GM08714 (cell line): ENCODE results near the gene ACSF3.

Experiments
- H3K4me3 ChIP-seq: fragments of 200-500 bp; sonication (Bioruptor generic); 2 replicates; pipeline ENCODE4 v1.5.1; 2014; ENCODE audit warnings: mild to moderate bottlenecking, low read length, inconsistent platforms
- ZNF274 ChIP-seq: IDR thresholded peaks from 2 replicates; pipeline ENCODE4 v1.6.1; 2012; ENCODE audit warnings: mild to moderate bottlenecking, low read depth, low read length

The ACSF3 gene

DNA sequence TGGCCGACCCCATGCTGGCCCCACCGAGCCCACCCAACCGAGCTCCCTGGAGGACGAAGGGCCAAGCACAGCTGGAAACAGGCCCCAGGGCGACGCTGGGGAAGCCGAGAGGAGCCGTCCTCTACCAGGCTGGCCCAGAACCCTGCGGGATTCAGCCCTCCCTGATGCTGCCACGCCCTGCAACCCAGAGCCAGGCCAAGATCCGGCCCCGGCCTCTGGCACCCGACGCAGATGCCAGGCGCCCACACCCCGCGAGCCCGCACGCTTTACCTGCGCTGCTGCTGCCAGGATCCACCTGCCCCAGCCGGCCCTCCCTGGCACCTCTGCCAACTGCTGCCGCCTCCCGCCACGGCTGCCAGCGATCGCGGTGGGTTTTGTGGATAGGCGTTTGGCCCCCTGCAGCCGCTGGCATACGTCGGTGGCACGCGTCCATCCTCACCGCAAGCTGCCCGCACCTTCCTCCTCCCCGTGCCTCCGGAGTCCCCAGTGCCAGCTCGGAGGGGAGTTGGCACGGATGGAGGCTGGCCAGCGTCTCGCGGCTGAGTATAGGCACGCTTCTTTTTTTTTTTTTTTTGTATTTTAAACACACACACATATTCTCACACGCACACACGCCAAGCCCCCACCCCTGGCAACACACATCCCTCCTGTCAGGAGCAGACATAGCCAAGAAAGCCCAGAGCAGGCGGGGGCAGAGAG lies 41.3 kb upstream of the ACSF3 start:
- H3K4me3 ChIP-seq, result no peak overlapping the region
- TF ChIP-seq ZNF274, result no peak

DNA sequence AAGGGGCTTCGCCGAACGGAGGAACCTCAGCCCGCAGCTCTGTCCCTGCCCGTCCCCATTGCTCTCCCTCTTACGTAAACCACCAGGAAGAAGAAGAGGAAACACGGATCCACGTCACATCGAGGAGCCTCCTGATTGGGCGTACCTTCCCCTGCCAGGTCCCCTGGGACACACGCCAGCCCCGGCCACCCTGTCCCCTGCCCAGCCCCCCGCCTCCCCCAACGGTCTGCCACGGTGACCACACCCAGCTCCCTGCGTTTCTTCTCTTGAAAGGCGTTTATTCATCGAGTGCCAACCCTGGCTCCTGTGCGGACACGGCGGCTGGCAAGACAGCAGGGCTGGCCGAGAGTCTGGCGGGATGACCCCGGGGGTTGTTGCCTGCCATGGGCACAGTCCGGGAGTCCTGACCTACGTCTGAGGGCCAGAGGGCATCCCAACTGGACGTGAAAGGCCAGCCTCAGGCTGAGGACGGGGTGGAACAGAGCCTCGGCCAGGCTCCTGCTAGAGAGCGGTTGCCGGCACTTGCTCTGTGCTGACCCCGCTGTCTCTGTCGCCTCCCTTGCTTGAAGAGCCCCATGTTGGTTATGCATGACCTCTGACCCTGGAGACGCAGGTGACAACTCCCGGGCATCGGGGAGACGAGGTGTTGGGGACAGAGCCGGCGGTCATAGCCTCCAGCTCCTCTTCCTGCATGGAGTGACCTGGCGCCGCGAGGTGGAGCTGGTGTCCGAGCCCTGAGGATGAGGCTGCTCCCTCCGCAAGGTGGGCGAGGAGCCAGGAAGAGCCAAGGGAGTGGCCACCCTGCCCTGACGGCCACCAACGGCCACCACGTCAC lies 40.5 kb upstream of the ACSF3 start:
- no peak overlapping the region for H3K4me3 ChIP-seq
- no peak for TF ChIP-seq ZNF274

- H3K4me3 ChIP-seq, result no peak overlapping the region
- no peak for TF ChIP-seq ZNF274
Measured at GRCh38 chr16:89053725-89054029, 40.0 kb upstream of the ACSF3 start.

DNA sequence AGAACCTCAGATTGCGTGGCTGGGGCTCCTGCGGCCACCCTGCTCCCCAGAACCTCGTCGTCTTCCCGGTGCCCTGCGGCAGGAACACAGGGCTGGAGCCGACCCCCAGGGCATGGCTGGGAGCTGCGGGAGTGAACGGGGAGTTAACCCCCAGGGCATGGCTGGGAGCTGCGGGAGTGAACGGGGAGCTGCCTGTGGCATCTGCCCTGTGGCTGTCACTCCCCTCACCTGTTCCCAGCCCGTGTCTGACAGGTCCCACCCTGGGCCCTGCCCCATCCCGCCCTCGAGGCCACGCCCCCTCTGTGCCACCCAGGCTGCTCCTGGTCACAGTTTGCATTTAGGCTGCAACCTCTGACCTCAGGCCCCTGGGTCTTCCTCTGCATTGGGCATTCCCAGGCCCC lies 39.4 kb upstream of the ACSF3 start:
- H3K4me3 ChIP-seq, result no peak overlapping the region
- TF ChIP-seq ZNF274, result no peak

GRCh38 chr16:89054714-89055113 lies 38.9 kb upstream of the ACSF3 start:
- no peak for TF ChIP-seq ZNF274
- no peak overlapping the region for H3K4me3 ChIP-seq

DNA sequence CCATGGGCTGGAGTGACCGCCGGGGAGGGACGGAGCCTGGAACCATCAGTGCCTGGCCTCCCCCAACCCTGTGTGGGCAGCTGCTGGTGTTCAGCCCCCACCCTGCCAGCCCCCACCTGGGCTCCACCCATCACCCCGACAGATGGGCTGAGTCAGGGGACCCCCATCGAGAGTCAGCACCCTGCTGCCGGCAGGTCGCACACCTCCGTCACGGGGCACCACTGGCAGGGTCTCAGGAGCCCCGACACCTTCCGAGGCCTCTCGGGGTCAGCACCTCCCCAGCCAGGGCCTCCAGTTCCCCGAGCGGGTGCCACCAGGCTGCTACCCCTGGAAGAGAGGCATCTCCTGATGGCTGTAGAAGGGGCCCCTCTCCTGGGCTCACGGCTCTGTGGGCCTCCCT lies 38.3 kb upstream of the ACSF3 start:
- H3K4me3 ChIP-seq, result no peak overlapping the region
- no peak for TF ChIP-seq ZNF274

- no peak overlapping the region for H3K4me3 ChIP-seq
- TF ChIP-seq ZNF274, result no peak
Measured at GRCh38 chr16:89055894-89056555, 37.6 kb upstream of the ACSF3 start.

DNA sequence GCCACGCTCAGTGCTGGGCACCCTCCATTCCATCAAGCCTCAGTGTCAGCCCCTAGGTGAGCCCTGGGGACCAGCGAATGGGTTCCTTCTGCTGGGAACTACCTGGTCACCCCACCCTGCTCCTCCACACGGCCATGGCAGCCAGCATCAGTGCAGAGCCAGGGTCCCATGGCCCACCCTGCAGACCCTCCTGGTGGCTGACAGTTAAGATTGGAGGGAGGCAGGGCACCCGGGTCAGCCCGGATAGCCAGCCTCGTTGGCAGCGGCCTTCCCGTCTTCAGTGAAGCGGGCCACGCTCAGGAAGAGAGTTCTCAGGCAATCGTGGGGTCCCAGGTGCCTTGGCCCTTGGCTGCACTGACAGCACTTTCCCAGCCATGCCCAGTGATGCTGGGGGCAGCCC lies 37.1 kb upstream of the ACSF3 start:
- no peak overlapping the region for H3K4me3 ChIP-seq
- no peak for TF ChIP-seq ZNF274

- no peak overlapping the region for H3K4me3 ChIP-seq
- TF ChIP-seq ZNF274, result no peak
Measured at GRCh38 chr16:89057738-89058137, 35.9 kb upstream of the ACSF3 start.

- TF ChIP-seq ZNF274, result no peak
- H3K4me3 ChIP-seq, result no peak overlapping the region
Measured at GRCh38 chr16:89058812-89059211, 34.8 kb upstream of the ACSF3 start.

GRCh38 chr16:89060207-89060794 lies 33.4 kb upstream of the ACSF3 start:
- H3K4me3 ChIP-seq, result no peak overlapping the region
- TF ChIP-seq ZNF274, result no peak

DNA sequence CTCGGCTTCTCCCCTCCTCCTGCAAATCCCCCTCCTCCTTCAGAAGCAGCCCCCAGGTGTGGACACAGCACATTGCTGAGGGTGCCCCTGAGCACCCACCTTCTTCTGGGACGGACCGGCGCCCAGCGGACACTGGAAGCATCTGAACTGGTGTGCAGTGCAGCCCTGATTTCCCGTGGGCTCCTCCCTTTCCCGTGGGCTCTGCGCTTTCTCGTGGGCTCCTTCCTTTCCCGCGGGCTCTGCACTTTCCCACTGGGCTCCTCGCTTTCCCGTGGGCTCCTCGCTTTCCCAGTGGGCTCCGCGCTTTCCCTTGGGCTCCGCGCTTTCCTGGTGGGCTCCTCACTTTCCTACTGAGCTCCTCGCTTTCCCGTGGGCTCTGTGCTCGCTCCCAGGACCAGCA lies 32.6 kb upstream of the ACSF3 start:
- no peak overlapping the region for H3K4me3 ChIP-seq
- no peak for TF ChIP-seq ZNF274

DNA sequence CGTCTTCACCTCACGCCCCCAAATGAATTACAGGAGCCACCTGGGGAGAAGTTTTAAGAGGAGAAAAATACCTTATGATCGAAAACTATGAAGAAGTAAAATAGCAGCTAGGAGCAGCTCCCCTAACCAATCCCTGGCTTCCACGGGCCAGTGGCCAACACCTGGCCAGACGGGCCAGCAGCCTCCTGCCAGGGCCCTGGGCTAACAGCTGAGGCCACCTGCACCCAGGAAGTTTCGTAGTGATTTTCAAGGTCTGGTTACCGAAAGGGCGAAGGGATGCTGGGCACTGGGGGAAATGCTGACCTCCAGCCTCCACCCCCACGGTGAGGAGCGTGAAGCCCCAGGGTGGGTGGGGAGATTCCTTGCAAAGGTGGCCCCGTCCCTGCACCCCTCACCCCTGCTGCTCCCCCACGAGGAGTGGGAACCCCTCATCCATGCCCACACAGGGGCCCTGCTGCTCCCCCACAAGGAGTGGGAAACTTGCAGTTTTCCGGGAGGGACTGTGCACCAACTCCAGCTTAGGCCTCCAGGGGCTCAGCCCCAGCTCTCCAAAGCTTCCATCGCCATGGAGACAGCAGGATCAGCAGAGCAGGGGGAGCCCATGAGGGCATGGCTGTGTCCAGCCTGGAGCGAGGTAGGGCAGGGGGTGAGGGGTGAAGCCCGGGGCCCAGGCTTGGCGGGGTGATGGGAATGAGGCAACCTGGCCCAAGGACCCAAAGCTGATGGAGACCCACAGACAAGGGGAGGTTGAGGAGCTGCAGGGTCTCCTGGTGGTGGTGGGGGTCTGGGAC lies 31.9 kb upstream of the ACSF3 start:
- H3K4me3 ChIP-seq, result no peak overlapping the region
- no peak for TF ChIP-seq ZNF274
